ENCODE data around the gene RALGPS2. TPM values are rescaled to one million over a fixed set of nuclear protein-coding genes. Genes with fewer than 3 reads are reported as not detected.

Gene RALGPS2
- total and polyA plus RNA-seq, 5 donors from 2014 or later, result 1.6 to 4.7 (median 3.5) TPM

DNA sequence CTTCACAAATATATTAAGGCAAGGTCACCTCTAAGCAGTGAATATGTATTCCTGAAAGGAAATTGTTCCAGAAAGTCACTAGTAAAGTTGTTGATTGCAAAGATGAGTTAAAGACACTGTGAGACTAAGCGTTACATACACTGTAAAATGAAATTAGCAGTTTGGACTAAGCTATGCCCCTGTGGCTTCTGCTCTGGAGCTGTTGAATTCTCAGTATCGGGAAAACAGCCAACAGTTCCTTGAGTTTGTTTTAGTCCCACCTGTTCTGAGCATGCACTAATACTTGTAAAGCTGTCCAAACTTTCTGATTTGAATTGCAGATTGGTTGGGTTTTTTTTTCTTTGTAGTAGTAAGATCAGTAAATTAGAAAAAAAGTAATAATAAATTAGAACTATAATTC, 124.9 kb downstream of the RALGPS2 start:
- H3K27me3 ChIP-seq (ENCODE audit: control insufficient read depth, insufficient read depth, low read length), result no peaks in the 10 kb centered on the region
- H3K9me3 ChIP-seq (ENCODE audit: control insufficient read depth in 2 of 2, low read length in 2 of 2), result no peaks in the 10 kb centered on the region
- no peak overlapping the region for H3K27ac ChIP-seq (ENCODE audit: insufficient read depth, low read length, poor library complexity, severe bottlenecking)
- no peak overlapping the region for H3K27ac Mint-ChIP-seq
- no peak overlapping the region for H3K4me3 ChIP-seq (ENCODE audit: low read depth, low read length)
- H3K27me3 Mint-ChIP-seq, result peaks cover 9% of the 10 kb centered on the region
- ATAC-seq (ENCODE audit: low read depth in 2 of 2) (no peak), DNase-seq (no peak)
- no peaks in the 10 kb centered on the region for H3K4me1 Mint-ChIP-seq
- H3K9me3 Mint-ChIP-seq, result no peaks in the 10 kb centered on the region
- H3K36me3 ChIP-seq (ENCODE audit: control insufficient read depth, insufficient read depth, low read length), result no peaks in the 10 kb centered on the region
- no peak overlapping the region for H3K4me3 Mint-ChIP-seq
- no peaks in the 10 kb centered on the region for H3K36me3 Mint-ChIP-seq
- no peaks in the 10 kb centered on the region for H3K4me1 ChIP-seq (ENCODE audit: control insufficient read depth, insufficient read depth, low read length, poor library complexity, severe bottlenecking)

- H3K27ac Mint-ChIP-seq, result no peak overlapping the region
- H3K36me3 ChIP-seq (ENCODE audit: control insufficient read depth, insufficient read depth, low read length), result no peaks in the 10 kb centered on the region
- no peak overlapping the region for H3K4me3 Mint-ChIP-seq
- DNase-seq, result no peak
- no peaks in the 10 kb centered on the region for H3K4me1 ChIP-seq (ENCODE audit: control insufficient read depth, insufficient read depth, low read length, poor library complexity, severe bottlenecking)
- H3K27me3 Mint-ChIP-seq, result peaks cover 12% of the 10 kb centered on the region
- no peak for ATAC-seq (ENCODE audit: low read depth in 2 of 2)
- H3K9me3 ChIP-seq (ENCODE audit: control insufficient read depth in 2 of 2, low read length in 2 of 2), result no peaks in the 10 kb centered on the region
- H3K4me3 ChIP-seq (ENCODE audit: low read depth, low read length), result no peak overlapping the region
- H3K27me3 ChIP-seq (ENCODE audit: control insufficient read depth, insufficient read depth, low read length), result no peaks in the 10 kb centered on the region
- H3K27ac ChIP-seq (ENCODE audit: insufficient read depth, low read length, poor library complexity, severe bottlenecking), result no peak overlapping the region
- H3K36me3 Mint-ChIP-seq, result no peaks in the 10 kb centered on the region
- no peaks in the 10 kb centered on the region for H3K4me1 Mint-ChIP-seq
- H3K9me3 Mint-ChIP-seq, result no peaks in the 10 kb centered on the region
Observed at GRCh38 chr1:178857126-178857525, 132.1 kb downstream of the RALGPS2 start.

GRCh38 chr1:178862416-178862815, 137.4 kb downstream of the RALGPS2 start:
- ATAC-seq (ENCODE audit: low read depth in 2 of 2) (no peak), DNase-seq (no peak)
- Mint-ChIP-seq H3K27me3 (peaks cover 16% of the 10 kb centered on the region), H3K4me1 (peaks cover 0 to 4% (median 1%) of the 10 kb centered on the region in 4 donors), H3K4me3 (no peak overlapping the region), H3K9me3 (peaks cover 0 to 2% (median 0%) of the 10 kb centered on the region in 7 donors), H3K27ac (no peak overlapping the region), H3K36me3 (no peaks in the 10 kb centered on the region)
- Histone ChIP-seq H3K27ac (ENCODE audit: insufficient read depth, low read length, poor library complexity, severe bottlenecking) (no peak overlapping the region), H3K4me3 (ENCODE audit: low read depth, low read length) (no peak overlapping the region), H3K27me3 (ENCODE audit: control insufficient read depth, insufficient read depth, low read length) (no peaks in the 10 kb centered on the region), H3K4me1 (ENCODE audit: control insufficient read depth, insufficient read depth, low read length, poor library complexity, severe bottlenecking) (no peaks in the 10 kb centered on the region), H3K36me3 (ENCODE audit: control insufficient read depth, insufficient read depth, low read length) (no peaks in the 10 kb centered on the region), H3K9me3 (ENCODE audit: control insufficient read depth in 2 of 2, low read length in 2 of 2) (no peaks in the 10 kb centered on the region)

DNA sequence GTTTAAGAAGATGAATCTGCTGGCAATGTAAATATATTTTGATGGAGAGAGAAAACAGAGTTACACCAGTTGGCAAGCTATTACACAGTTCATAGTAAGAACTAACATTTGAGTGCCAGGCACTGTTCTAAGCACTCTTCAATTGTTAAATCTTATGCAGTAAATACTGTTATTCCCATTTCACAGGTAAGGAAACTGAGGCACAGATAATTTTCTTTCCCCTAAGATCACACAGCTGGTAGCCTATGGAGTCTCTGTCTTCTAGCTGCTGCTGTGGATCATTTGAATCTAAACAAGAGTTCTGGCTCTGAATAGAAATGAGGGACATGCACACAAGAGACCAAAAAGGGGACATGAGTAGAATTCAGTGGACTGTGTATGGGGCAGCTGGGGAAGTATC, 137.8 kb downstream of the RALGPS2 start:
- Histone ChIP-seq H3K27ac (ENCODE audit: insufficient read depth, low read length, poor library complexity, severe bottlenecking) (no peak overlapping the region), H3K4me1 (ENCODE audit: control insufficient read depth, insufficient read depth, low read length, poor library complexity, severe bottlenecking) (no peaks in the 10 kb centered on the region), H3K27me3 (ENCODE audit: control insufficient read depth, insufficient read depth, low read length) (no peaks in the 10 kb centered on the region), H3K9me3 (ENCODE audit: control insufficient read depth in 2 of 2, low read length in 2 of 2) (no peaks in the 10 kb centered on the region), H3K36me3 (ENCODE audit: control insufficient read depth, insufficient read depth, low read length) (no peaks in the 10 kb centered on the region), H3K4me3 (ENCODE audit: low read depth, low read length) (no peak overlapping the region)
- Mint-ChIP-seq H3K36me3 (no peaks in the 10 kb centered on the region), H3K27me3 (peaks cover 16% of the 10 kb centered on the region), H3K4me3 (no peak overlapping the region), H3K4me1 (peaks cover 0 to 5% (median 2%) of the 10 kb centered on the region in 4 donors), H3K27ac (peak overlapping the region in 1 of 3 donors; percentile 8), H3K9me3 (peaks cover 0 to 2% (median 0%) of the 10 kb centered on the region in 7 donors)
- no peak for ATAC-seq (ENCODE audit: low read depth in 2 of 2)
- DNase-seq, result no peak

GRCh38 chr1:178864326-178864725, 139.3 kb downstream of the RALGPS2 start:
- H3K4me1 ChIP-seq (ENCODE audit: control insufficient read depth, insufficient read depth, low read length, poor library complexity, severe bottlenecking), result no peaks in the 10 kb centered on the region
- Mint-ChIP-seq H3K27ac (no peak overlapping the region), H3K4me3 (no peak overlapping the region)

GRCh38 chr1:178867670-178868069, 142.6 kb downstream of the RALGPS2 start:
- H3K27ac Mint-ChIP-seq, result peak overlapping the region in 1 of 3 donors; percentile 32
- Histone ChIP-seq H3K27me3 (ENCODE audit: control insufficient read depth, insufficient read depth, low read length) (no peaks in the 10 kb centered on the region), H3K4me3 (ENCODE audit: low read depth, low read length) (no peak overlapping the region), H3K36me3 (ENCODE audit: control insufficient read depth, insufficient read depth, low read length) (no peaks in the 10 kb centered on the region), H3K27ac (ENCODE audit: insufficient read depth, low read length, poor library complexity, severe bottlenecking) (no peak overlapping the region), H3K9me3 (ENCODE audit: control insufficient read depth in 2 of 2, low read length in 2 of 2) (no peaks in the 10 kb centered on the region), H3K4me1 (ENCODE audit: control insufficient read depth, insufficient read depth, low read length, poor library complexity, severe bottlenecking) (no peaks in the 10 kb centered on the region)
- peaks cover 0 to 2% (median 0%) of the 10 kb centered on the region in 7 donors for H3K9me3 Mint-ChIP-seq
- H3K27me3 Mint-ChIP-seq, result peaks cover 10% of the 10 kb centered on the region
- no peaks in the 10 kb centered on the region for H3K36me3 Mint-ChIP-seq
- no peak for DNase-seq
- ATAC-seq (ENCODE audit: low read depth in 2 of 2), result no peak
- peaks cover 0 to 6% (median 3%) of the 10 kb centered on the region in 4 donors for H3K4me1 Mint-ChIP-seq
- H3K4me3 Mint-ChIP-seq, result no peak overlapping the region

More at GRCh38 chr1:178864326-178864725, 139.3 kb downstream of the RALGPS2 start:
- Mint-ChIP-seq H3K4me1 (peaks cover 0 to 5% (median 2%) of the 10 kb centered on the region in 4 donors), H3K36me3 (no peaks in the 10 kb centered on the region), H3K9me3 (peaks cover 0 to 2% (median 0%) of the 10 kb centered on the region in 7 donors), H3K27me3 (peaks cover 16% of the 10 kb centered on the region)
- no peaks in the 10 kb centered on the region for H3K27me3 ChIP-seq (ENCODE audit: control insufficient read depth, insufficient read depth, low read length)
- peak in 1 of 3 donors; percentile 30 for DNase-seq
- no peaks in the 10 kb centered on the region for H3K36me3 ChIP-seq (ENCODE audit: control insufficient read depth, insufficient read depth, low read length)
- H3K9me3 ChIP-seq (ENCODE audit: control insufficient read depth in 2 of 2, low read length in 2 of 2), result no peaks in the 10 kb centered on the region
- no peak overlapping the region for H3K27ac ChIP-seq (ENCODE audit: insufficient read depth, low read length, poor library complexity, severe bottlenecking)
- ATAC-seq (ENCODE audit: low read depth in 2 of 2), result no peak
- H3K4me3 ChIP-seq (ENCODE audit: low read depth, low read length), result no peak overlapping the region

- Histone ChIP-seq H3K4me3 (ENCODE audit: low read depth, low read length) (no peak overlapping the region), H3K27me3 (ENCODE audit: control insufficient read depth, insufficient read depth, low read length) (no peaks in the 10 kb centered on the region), H3K4me1 (ENCODE audit: control insufficient read depth, insufficient read depth, low read length, poor library complexity, severe bottlenecking) (no peaks in the 10 kb centered on the region), H3K9me3 (ENCODE audit: control insufficient read depth in 2 of 2, low read length in 2 of 2) (no peaks in the 10 kb centered on the region), H3K36me3 (ENCODE audit: control insufficient read depth, insufficient read depth, low read length) (no peaks in the 10 kb centered on the region), H3K27ac (ENCODE audit: insufficient read depth, low read length, poor library complexity, severe bottlenecking) (no peak overlapping the region)
- peaks cover 4% of the 10 kb centered on the region for H3K27me3 Mint-ChIP-seq
- no peak for DNase-seq
- H3K9me3 Mint-ChIP-seq, result peaks cover 0 to 2% (median 0%) of the 10 kb centered on the region in 7 donors
- no peak overlapping the region for H3K27ac Mint-ChIP-seq
- ATAC-seq (ENCODE audit: low read depth in 2 of 2), result no peak
- peaks cover 0 to 8% (median 3%) of the 10 kb centered on the region in 4 donors for H3K4me1 Mint-ChIP-seq
- H3K4me3 Mint-ChIP-seq, result no peak overlapping the region
- no peaks in the 10 kb centered on the region for H3K36me3 Mint-ChIP-seq
Observed at GRCh38 chr1:178868706-178869105, 143.7 kb downstream of the RALGPS2 start.

- Histone ChIP-seq H3K4me3 (ENCODE audit: low read depth, low read length) (no peak overlapping the region), H3K4me1 (ENCODE audit: control insufficient read depth, insufficient read depth, low read length, poor library complexity, severe bottlenecking) (no peaks in the 10 kb centered on the region), H3K27ac (ENCODE audit: insufficient read depth, low read length, poor library complexity, severe bottlenecking) (no peak overlapping the region), H3K36me3 (ENCODE audit: control insufficient read depth, insufficient read depth, low read length) (no peaks in the 10 kb centered on the region), H3K27me3 (ENCODE audit: control insufficient read depth, insufficient read depth, low read length) (no peaks in the 10 kb centered on the region), H3K9me3 (ENCODE audit: control insufficient read depth in 2 of 2, low read length in 2 of 2) (no peaks in the 10 kb centered on the region)
- peaks cover 4% of the 10 kb centered on the region for H3K27me3 Mint-ChIP-seq
- peak overlapping the region in 1 of 4 donors; percentile 32 for H3K4me3 Mint-ChIP-seq
- no peak for ATAC-seq (ENCODE audit: low read depth in 2 of 2)
- peaks cover 0 to 8% (median 3%) of the 10 kb centered on the region in 4 donors for H3K4me1 Mint-ChIP-seq
- no peak overlapping the region for H3K27ac Mint-ChIP-seq
- peaks cover 0 to 2% (median 0%) of the 10 kb centered on the region in 7 donors for H3K9me3 Mint-ChIP-seq
- DNase-seq, result no peak
- H3K36me3 Mint-ChIP-seq, result no peaks in the 10 kb centered on the region
Observed at GRCh38 chr1:178869119-178869697, 144.2 kb downstream of the RALGPS2 start.
